Spleen (tissue), 11 donors: ENCODE data around the gene NUCB2. TPM values are rescaled to one million over a fixed set of nuclear protein-coding genes. Genes with fewer than 3 reads are reported as not detected.

ENCODE experiments used
- DNase-seq: peaks from one replicate; pipeline ENCODE4 v3.0.0-alpha.2; 2020
- H3K27ac ChIP-seq, 8 donors: fragments of 200-600 bp; sonication (generic) in 7 of 8; 1 replicate in 4 of 8; 2 replicates in 4 of 8; pipeline versions ENCODE4 v1.5.0 to v1.8.0; 2016 to 2021; ENCODE audit warnings: inconsistent platforms in 4 of 8, mild to moderate bottlenecking in 4 of 8, moderate library complexity in 1 of 8
- H3K27me3 ChIP-seq, 7 donors: fragments of 200-600 bp; sonication (generic) in 6 of 7; replicated peaks in 1 of 7; 1 replicate in 4 of 7; 2 replicates in 3 of 7; pipeline versions ENCODE4 v1.5.0 to v1.8.0; 2016 to 2021; ENCODE audit warnings: inconsistent platforms in 3 of 7, mild to moderate bottlenecking in 1 of 7
- H3K36me3 ChIP-seq, 6 donors: fragments of 200-600 bp; sonication (generic) in 5 of 6; 1 replicate in 4 of 6; 2 replicates in 2 of 6; pipeline versions ENCODE4 v1.5.0 to v1.8.0; 2016 to 2021; ENCODE audit warnings: inconsistent platforms in 2 of 6
- H3K4me1 ChIP-seq, 6 donors: fragments of 200-600 bp; sonication (generic) in 5 of 6; 1 replicate in 3 of 6; 2 replicates in 3 of 6; pipeline versions ENCODE4 v1.5.0 to v1.8.0; 2016 to 2021; ENCODE audit warnings: inconsistent platforms in 3 of 6
- H3K4me3 ChIP-seq, 8 donors: fragments of 200-600 bp; sonication (generic) in 7 of 8; 1 replicate in 4 of 8; 2 replicates in 4 of 8; pipeline versions ENCODE4 v1.5.0 to v1.8.0; 2016 to 2021; ENCODE audit warnings: inconsistent platforms in 4 of 8, mild to moderate bottlenecking in 4 of 8, moderate library complexity in 2 of 8
- H3K9me3 ChIP-seq, 8 donors: fragments of 200-600 bp; sonication (generic) in 7 of 8; 1 replicate in 4 of 8; 2 replicates in 4 of 8; pipeline versions ENCODE4 v1.5.0 to v1.8.0; 2016 to 2021; ENCODE audit warnings: inconsistent platforms in 4 of 8
- POLR2A ChIP-seq, 3 donors: fragments of 450-650 bp; IDR thresholded peaks; one replicate each; pipeline ENCODE4 v1.5.1; 2017; ENCODE audit warnings: antibody characterized with exemption in 3 of 3, mild to moderate bottlenecking in 1 of 3
- POLR2AphosphoS5 ChIP-seq, 3 donors: sonication (generic); formaldehyde crosslinking; IDR thresholded peaks; one replicate each; pipeline ENCODE4 v1.5.1; 2017; ENCODE audit warnings: antibody characterized with exemption in 3 of 3
- WGBS, 5 donors: extraction: QIAGEN DNeasy Blood & Tissue Kit in 3 of 5; methylation state at CpG; one replicate each; pipeline versions ENCODE4 v1.1.5 to v1.1.7; 2013 to 2018; 5-methylcytosine and 5-hydroxymethylcytosine counted together
- intact Hi-C: fragments of 100-400 bp; cut with DNase I; formaldehyde crosslinking; loops from one replicate; pipeline ENCODE4 v1.15.0; 2023; ENCODE audit warnings: low total_unique reads
- polyA plus RNA-seq, 3 donors: library from polyadenylated mRNA; stranded (reverse); fragments of 200-250 nt; gene quantifications; one replicate each; pipeline ENCODE4 v1.2.1, GENCODE V29; 2013
- total RNA-seq, 7 donors: library from RNA; depleted of rRNA in 3 of 7; stranded (reverse); fragments of >200 nt in 3 of 7; fragmentation: NEBNext Ultra II Directional in 4 of 7; extraction: Animal tissue kit (Norgen Biotek cat#: 25700) in 4 of 7; gene quantifications; one replicate each; pipeline versions ENCODE4 v1.1.0 to v1.2.1, GENCODE V29; 2016 to 2021
- TF ChIP-seq, protein P1 (sequence below), 11 experiments: fragments of 200-600 bp in 7 of 11; fragments of 450-650 bp in 4 of 11; sonication (generic) in 4 of 11; IDR thresholded peaks in 8 of 11; conservative IDR thresholded peaks in 3 of 11; 1 replicate in 7 of 11; 2 replicates in 4 of 11; pipeline versions ENCODE4 v1.4.0 to v1.8.0; 2016 to 2021; ENCODE audit warnings: antibody characterized with exemption in 11 of 11, inconsistent platforms in 4 of 11, mild to moderate bottlenecking in 1 of 11
- donor health status: healthy with polysubstance abuse.
- donor health status: DM: no; HTN: no; CAD: no; lungs with moderate emphysema.
- donor health status: DM: no; HTN: no; CAD: no.
- donor health status: Bipolar disorder and iron deficiency.
- donor health status: healthy.
- donor health status: DM: no; HTN: no; CAD: no.
- donor health status: DM: yes; HTN: yes; CAD: no.

The NUCB2 gene
- total and polyA plus RNA-seq, 10 donors: 15.6 to 60.2 (median 46.2) TPM

DNA sequence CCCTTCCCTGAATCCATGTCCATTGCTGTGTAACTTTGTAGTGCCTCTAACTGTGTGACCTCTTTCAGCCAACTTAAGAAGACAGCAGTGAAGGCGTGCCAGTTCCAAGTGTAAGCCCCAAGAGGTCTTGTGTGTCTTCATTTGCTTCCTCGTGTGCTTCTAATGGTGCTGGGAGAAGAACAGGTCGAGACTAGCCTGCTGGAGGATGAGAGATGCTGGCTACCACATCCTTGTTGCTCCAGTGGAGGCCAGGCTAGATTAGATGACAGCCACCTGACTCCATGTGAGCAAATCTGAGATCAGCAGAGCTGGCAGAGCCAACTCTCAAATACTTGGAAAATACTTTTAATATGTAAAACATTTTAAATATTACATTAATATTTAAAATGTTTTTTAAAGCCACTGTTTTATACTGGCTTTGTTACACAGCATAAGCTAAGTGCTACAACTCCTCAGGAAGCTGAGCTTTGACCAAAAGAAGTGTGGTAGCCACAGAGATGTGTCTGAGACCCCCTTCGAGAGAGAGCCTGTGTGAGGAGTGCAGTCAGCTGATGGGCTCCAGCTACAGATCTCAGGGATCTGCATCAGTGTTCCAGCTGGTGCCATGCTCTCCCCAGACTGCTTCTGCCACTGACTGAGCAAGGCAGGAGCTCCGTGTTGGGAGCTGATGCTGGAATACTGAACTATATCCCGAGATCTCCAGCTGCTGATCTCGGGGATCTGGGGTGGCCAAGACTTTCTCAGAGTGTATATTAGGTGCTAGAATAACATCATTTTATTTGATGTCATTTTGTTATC, 103.0 kb downstream of the NUCB2 start:
- intact Hi-C loops: no loop called here
- peaks cover 0 to 22% (median 7%) of the 10 kb centered on the region in 8 donors for H3K9me3 ChIP-seq
- WGBS, 5 donors: 84 to 91% (median 87%) methylated on average over 7 of the region's 7 CpGs
- no peak overlapping the region for H3K4me3 ChIP-seq
- H3K27me3 ChIP-seq: peaks cover 0 to 5% (median 0%) of the 10 kb centered on the region in 7 donors
- no peak for TF ChIP-seq POLR2AphosphoS5 (IDR thresholded peaks at IDR 0.05)
- TF ChIP-seq, protein P1, sequence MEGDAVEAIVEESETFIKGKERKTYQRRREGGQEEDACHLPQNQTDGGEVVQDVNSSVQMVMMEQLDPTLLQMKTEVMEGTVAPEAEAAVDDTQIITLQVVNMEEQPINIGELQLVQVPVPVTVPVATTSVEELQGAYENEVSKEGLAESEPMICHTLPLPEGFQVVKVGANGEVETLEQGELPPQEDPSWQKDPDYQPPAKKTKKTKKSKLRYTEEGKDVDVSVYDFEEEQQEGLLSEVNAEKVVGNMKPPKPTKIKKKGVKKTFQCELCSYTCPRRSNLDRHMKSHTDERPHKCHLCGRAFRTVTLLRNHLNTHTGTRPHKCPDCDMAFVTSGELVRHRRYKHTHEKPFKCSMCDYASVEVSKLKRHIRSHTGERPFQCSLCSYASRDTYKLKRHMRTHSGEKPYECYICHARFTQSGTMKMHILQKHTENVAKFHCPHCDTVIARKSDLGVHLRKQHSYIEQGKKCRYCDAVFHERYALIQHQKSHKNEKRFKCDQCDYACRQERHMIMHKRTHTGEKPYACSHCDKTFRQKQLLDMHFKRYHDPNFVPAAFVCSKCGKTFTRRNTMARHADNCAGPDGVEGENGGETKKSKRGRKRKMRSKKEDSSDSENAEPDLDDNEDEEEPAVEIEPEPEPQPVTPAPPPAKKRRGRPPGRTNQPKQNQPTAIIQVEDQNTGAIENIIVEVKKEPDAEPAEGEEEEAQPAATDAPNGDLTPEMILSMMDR (IDR thresholded peaks at IDR 0.05 in 8 of 11, conservative IDR thresholded peaks at IDR 0.05 in 3 of 11): no peak
- no peak for TF ChIP-seq POLR2A (IDR thresholded peaks at IDR 0.05)
- DNase-seq: no peak
- H3K36me3 ChIP-seq: peaks cover 0 to 31% (median 0%) of the 10 kb centered on the region in 6 donors
- peaks cover 0 to 7% (median 0%) of the 10 kb centered on the region in 6 donors for H3K4me1 ChIP-seq
- no peak overlapping the region for H3K27ac ChIP-seq

DNA sequence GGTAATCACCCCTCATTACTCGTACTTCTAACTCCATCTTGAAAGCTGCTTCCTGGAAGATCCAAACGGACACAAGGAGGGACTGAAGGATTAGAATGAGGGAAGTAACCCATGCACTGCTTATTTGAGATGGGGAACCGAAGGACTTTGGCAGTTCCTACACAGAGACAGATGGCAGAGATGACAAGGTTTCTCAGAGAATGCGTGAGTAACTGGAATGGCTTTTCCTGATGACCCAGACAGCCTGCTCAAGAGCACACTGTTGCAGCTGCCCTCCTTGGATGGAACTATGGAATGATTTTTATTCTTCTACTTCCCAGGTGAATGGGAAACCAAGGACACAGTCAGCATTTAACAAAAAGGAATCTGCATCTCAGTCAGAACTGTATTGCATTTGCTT, 104.6 kb downstream of the NUCB2 start:
- Histone ChIP-seq H3K9me3 (peaks cover 0 to 9% (median 7%) of the 10 kb centered on the region in 8 donors), H3K36me3 (peaks cover 0 to 24% (median 0%) of the 10 kb centered on the region in 6 donors), H3K4me3 (no peak overlapping the region), H3K4me1 (peaks cover 0 to 7% (median 0%) of the 10 kb centered on the region in 6 donors), H3K27me3 (peaks cover 0 to 14% (median 0%) of the 10 kb centered on the region in 7 donors), H3K27ac (no peak overlapping the region)
- TF ChIP-seq POLR2AphosphoS5 (IDR thresholded peaks at IDR 0.05): no peak
- TF ChIP-seq POLR2A (IDR thresholded peaks at IDR 0.05): no peak
- TF ChIP-seq, protein P1 (IDR thresholded peaks at IDR 0.05 in 8 of 11, conservative IDR thresholded peaks at IDR 0.05 in 3 of 11): no peak
- 71 to 83% (median 74%) methylated on average over 4 of the region's 4 CpGs for WGBS, 5 donors
- no peak for DNase-seq
- intact Hi-C loops: no loop called here

Other genes starting within 250 kb of the NUCB2 start
- 1,000 to 10,000 TPM in 4 of 7 donors, 100 to 1,000 TPM in 3; 755 to 1,334 (median 1,014) TPM for gene RPS13, start 199.1 kb upstream of the NUCB2 start, total RNA-seq
- 1,000 to 10,000 TPM; 3,517 to 4,398 (median 4,295) TPM for gene RPS13, start 199.1 kb upstream of the NUCB2 start, polyA plus RNA-seq
- gene PIK3C2A, start 68.8 kb upstream of the NUCB2 start, total RNA-seq: 10 to 100 TPM; 45.2 to 79.3 (median 69.8) TPM
- gene PIK3C2A, start 68.8 kb upstream of the NUCB2 start, polyA plus RNA-seq: 1 to 10 TPM; 6.1 to 8.9 (median 6.1) TPM
- 1 to 10 TPM; 1.5 to 5.4 (median 2.3) TPM for gene NCR3LG1, start 75.1 kb downstream of the NUCB2 start, total RNA-seq
- gene NCR3LG1, start 75.1 kb downstream of the NUCB2 start, polyA plus RNA-seq: under 1 TPM; 0.04 to 0.16 (median 0.05) TPM
- 1 to 10 TPM in 6 of 7 donors, not detected in 1; 1.2 to 3.8 (median 1.9) TPM for gene KCNJ11, start 111.9 kb downstream of the NUCB2 start, total RNA-seq
- gene KCNJ11, start 111.9 kb downstream of the NUCB2 start, polyA plus RNA-seq: under 1 TPM; 0.13 to 0.79 (median 0.51) TPM
- 1 to 10 TPM in 1 of 7 donors, under 1 TPM in 4, not detected in 2; 0.26 to 1.3 (median 0.52) TPM for gene ABCC8, start 200.1 kb downstream of the NUCB2 start, total RNA-seq
- gene ABCC8, start 200.1 kb downstream of the NUCB2 start, polyA plus RNA-seq: under 1 TPM; 0.42 to 0.61 (median 0.44) TPM